Upper lobe of left lung (tissue), 4 donors: ENCODE measurements around the gene COX4I2.

Experiments used
- EP300 ChIP-seq, 4 donors: sonication (generic); formaldehyde crosslinking; IDR thresholded peaks; one replicate each; pipeline ENCODE4 v1.5.1; 2017; ENCODE audit warnings: antibody characterized with exemption in 4 of 4, control low read depth in 2 of 4
- POLR2A ChIP-seq, 4 donors: fragments of 450-650 bp; IDR thresholded peaks; one replicate each; pipeline ENCODE4 v1.5.1; 2016 to 2017; ENCODE audit warnings: antibody characterized with exemption in 4 of 4, mild to moderate bottlenecking in 2 of 4
- TF ChIP-seq, protein P1 (sequence below), 6 experiments: fragments of 450-650 bp in 4 of 6; fragments of 200-600 bp in 2 of 6; sonication (generic) in 2 of 6; IDR thresholded peaks; one replicate each; pipeline ENCODE4 v1.5.1; 2016 to 2019; ENCODE audit warnings: antibody characterized with exemption in 6 of 6

DNA sequence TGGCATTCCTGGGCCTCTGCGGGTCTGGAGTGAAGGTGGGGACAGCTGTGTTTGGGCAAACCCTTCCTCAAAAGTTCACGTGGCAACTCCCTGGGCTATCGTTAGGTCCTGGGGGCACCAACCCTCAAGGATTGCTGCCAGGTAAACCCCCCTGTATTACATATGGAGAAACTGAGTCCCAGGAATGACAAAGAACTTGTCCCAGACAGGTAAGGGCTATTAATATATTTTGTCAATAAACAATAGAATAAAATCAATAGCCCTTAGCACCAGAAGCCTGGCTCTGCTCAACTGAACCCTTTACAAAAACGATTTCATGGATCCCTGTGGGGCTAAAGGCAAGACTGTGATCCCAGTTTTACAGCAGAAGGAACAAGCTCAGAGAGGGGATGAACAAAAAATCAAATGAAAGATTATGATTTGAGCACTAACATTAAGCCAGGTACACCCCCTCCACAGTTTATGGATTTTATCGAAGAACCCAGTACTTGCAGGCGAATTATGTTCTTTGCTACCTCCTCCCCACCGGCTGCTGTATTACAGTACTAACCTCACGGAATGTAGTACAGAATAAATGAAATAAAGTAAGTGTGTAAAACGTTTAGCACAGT lies 30.0 kb upstream of the COX4I2 start:
- TF ChIP-seq, protein P1, sequence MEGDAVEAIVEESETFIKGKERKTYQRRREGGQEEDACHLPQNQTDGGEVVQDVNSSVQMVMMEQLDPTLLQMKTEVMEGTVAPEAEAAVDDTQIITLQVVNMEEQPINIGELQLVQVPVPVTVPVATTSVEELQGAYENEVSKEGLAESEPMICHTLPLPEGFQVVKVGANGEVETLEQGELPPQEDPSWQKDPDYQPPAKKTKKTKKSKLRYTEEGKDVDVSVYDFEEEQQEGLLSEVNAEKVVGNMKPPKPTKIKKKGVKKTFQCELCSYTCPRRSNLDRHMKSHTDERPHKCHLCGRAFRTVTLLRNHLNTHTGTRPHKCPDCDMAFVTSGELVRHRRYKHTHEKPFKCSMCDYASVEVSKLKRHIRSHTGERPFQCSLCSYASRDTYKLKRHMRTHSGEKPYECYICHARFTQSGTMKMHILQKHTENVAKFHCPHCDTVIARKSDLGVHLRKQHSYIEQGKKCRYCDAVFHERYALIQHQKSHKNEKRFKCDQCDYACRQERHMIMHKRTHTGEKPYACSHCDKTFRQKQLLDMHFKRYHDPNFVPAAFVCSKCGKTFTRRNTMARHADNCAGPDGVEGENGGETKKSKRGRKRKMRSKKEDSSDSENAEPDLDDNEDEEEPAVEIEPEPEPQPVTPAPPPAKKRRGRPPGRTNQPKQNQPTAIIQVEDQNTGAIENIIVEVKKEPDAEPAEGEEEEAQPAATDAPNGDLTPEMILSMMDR (IDR thresholded peaks at IDR 0.05): no peak
- TF ChIP-seq POLR2A (IDR thresholded peaks at IDR 0.05) (no peak), EP300 (IDR thresholded peaks at IDR 0.05) (no peak)
